Suppressor macrophage (primary cell): ENCODE measurements around the gene PHRF1.

Experiments used
- DNase-seq, 4 experiments: peaks; one replicate each; pipeline ENCODE4 v3.0.0-alpha.2; 2020 to 2022

The PHRF1 gene

DNA sequence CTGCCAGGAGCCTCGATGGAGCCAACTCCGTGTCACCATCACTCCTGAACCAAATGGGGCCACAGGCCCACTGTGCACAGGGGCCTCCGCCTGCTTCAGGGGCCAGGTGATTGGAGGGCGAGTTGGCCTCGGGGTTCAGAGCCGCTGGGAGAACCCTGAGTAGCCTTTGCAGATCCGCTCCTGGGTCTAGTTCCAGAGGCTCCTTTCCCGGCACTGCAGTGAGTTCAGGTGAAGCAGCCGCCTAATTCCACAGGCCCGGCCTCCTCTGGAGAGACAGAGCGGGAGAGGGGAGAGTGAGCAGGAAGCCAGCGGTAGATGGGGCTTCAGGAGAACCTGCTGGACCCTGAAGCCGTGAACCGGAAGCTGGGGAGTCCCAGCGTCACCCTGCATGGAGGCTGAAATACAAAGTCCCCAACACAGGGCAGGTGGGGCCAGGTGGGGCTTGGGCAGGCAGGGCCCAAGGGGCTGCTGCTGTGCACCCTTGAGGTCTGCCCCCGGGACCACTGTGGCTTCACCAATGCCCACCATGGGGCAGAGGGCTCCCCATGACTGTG is 83.3 kb downstream of the PHRF1 start:
- no peak for DNase-seq

- DNase-seq = no peak
Observed at GRCh38 chr11:660281-660680, 84.0 kb downstream of the PHRF1 start.

GRCh38 chr11:660681-661444 is 84.6 kb downstream of the PHRF1 start:
- no peak for DNase-seq
